Tibial nerve (tissue), 3 donors: ENCODE data around the gene CORO1C.

Experiments
- CTCF ChIP-seq, 5 experiments: fragments of 200-600 bp in 3 of 5; fragments of 450-650 bp in 2 of 5; sonication (generic) in 3 of 5; IDR thresholded peaks; one replicate each; pipeline ENCODE4 v1.5.1; 2016 to 2019; ENCODE audit warnings: antibody characterized with exemption in 5 of 5, mild to moderate bottlenecking in 3 of 5, moderate library complexity in 2 of 5
- POLR2A ChIP-seq, 2 donors: fragments of 450-650 bp; IDR thresholded peaks; one replicate each; pipeline ENCODE4 v1.6.1; 2017; ENCODE audit warnings: antibody characterized with exemption in 2 of 2, mild to moderate bottlenecking in 2 of 2, moderate library complexity in 2 of 2

DNA sequence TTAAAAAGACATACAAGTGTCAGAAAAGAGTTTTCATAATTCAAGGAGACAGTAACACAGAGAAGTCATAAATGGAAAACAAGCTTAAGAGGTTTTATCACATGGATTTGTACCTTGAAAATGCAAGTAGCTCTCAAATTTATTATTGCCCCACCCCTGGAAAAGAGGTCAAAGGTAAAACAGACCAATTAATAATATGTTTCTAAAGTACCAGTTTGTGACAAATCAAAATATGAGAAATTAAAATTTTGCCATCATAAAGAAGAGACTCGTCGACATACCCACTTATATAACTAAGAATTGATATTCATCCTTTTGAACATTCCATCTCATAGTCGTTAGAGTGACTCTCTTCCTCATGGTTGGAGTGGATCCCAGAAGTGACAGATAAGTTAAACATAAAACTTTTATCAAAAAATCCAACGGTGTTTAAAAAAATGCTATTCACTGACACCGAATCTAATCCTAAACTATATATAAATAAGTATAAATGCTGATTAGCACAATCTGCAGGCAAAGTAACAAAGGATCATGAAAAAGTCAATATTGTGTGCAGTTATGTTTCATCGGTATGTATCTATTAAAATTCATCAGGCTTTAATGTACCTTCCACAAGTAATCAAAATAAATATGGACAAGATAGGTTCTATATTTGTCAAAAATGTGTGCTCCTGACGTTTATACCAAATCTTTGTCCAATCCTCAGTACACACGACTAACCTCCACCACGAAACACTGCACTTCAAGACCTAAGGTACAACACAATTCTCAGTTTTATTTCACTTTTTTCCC, 2.3 kb downstream of the CORO1C start:
- no peak for TF ChIP-seq POLR2A (IDR thresholded peaks at IDR 0.05)
- TF ChIP-seq CTCF (IDR thresholded peaks at IDR 0.05): no peak
